H9 (cell line): ENCODE results near the gene TPBGL. TPM values are rescaled to one million over a fixed set of nuclear protein-coding genes. Genes with fewer than 3 reads are reported as not detected.

Experiments
- DNase-seq: peaks from one replicate; pipeline ENCODE4 v3.0.0-alpha.2; 2017
- H2AFZ ChIP-seq: one replicate; pipeline ENCODE4 v1.6.1; 2013; ENCODE audit warnings: mild to moderate bottlenecking, low read length, control low read depth, moderate library complexity
- H2AK5ac ChIP-seq: 2 replicates; pipeline ENCODE4 v1.6.1; 2013; ENCODE audit warnings: low read length, control low read depth, mixed read lengths; ENCODE audit not compliant: insufficient read length
- H2BK120ac ChIP-seq: one replicate; pipeline ENCODE4 v1.6.1; 2013; ENCODE audit warnings: low read depth, mild to moderate bottlenecking, low read length, control low read depth, inconsistent platforms; ENCODE audit not compliant: poor library complexity, severe bottlenecking
- H2BK12ac ChIP-seq: 2 replicates; pipeline ENCODE4 v1.6.1; 2013; ENCODE audit warnings: low read length, control low read depth, mixed read lengths, low read depth; ENCODE audit not compliant: insufficient read length
- H2BK15ac ChIP-seq: 2 replicates; pipeline ENCODE4 v1.6.1; 2013; ENCODE audit warnings: low read depth, low read length, control low read depth
- H2BK20ac ChIP-seq: one replicate; pipeline ENCODE4 v1.6.1; 2013; ENCODE audit warnings: low read depth, mild to moderate bottlenecking, low read length, control low read depth, inconsistent platforms; ENCODE audit not compliant: poor library complexity, severe bottlenecking
- H2BK5ac ChIP-seq: 2 replicates; pipeline ENCODE4 v1.6.1; 2013; ENCODE audit warnings: low read length, control low read depth, mixed read lengths; ENCODE audit not compliant: insufficient read length
- H3K14ac ChIP-seq: 2 replicates; pipeline ENCODE4 v1.6.1; 2013; ENCODE audit warnings: low read length, control low read depth; ENCODE audit not compliant: insufficient read depth
- H3K18ac ChIP-seq: 2 replicates; pipeline ENCODE4 v1.6.1; 2013; ENCODE audit warnings: low read depth, mild to moderate bottlenecking, mixed read lengths, low read length, control low read depth; ENCODE audit not compliant: insufficient read length
- H3K23ac ChIP-seq: 2 replicates; pipeline ENCODE4 v1.6.1; 2013; ENCODE audit warnings: low read length, control low read depth, mixed read lengths, low read depth; ENCODE audit not compliant: insufficient read length
- H3K23me2 ChIP-seq: 2 replicates; pipeline ENCODE4 v1.6.1; 2013; ENCODE audit warnings: low read depth, mild to moderate bottlenecking, mixed read lengths, low read length, control low read depth; ENCODE audit not compliant: insufficient read length, poor library complexity, severe bottlenecking
- H3K27ac ChIP-seq: 2 replicates; pipeline ENCODE4 v1.5.1; 2013; ENCODE audit warnings: low read length, control low read depth, mixed read lengths, low read depth; ENCODE audit not compliant: insufficient read length
- H3K27me3 ChIP-seq: 2 replicates; pipeline ENCODE4 v1.6.1; 2013; ENCODE audit warnings: low read length, control low read depth, inconsistent platforms; ENCODE audit not compliant: insufficient read depth
- H3K4ac ChIP-seq: 2 replicates; pipeline ENCODE4 v1.6.1; 2013; ENCODE audit warnings: low read depth, mild to moderate bottlenecking, control low read depth, inconsistent platforms, low read length, moderate library complexity
- H3K4me1 ChIP-seq: 2 replicates; pipeline ENCODE4 v1.6.1; 2013; ENCODE audit warnings: low read length, control low read depth, inconsistent platforms; ENCODE audit not compliant: insufficient read depth
- H3K4me2 ChIP-seq: 2 replicates; pipeline ENCODE4 v1.6.1; 2013; ENCODE audit warnings: low read length, control low read depth, mixed read lengths; ENCODE audit not compliant: insufficient read length, insufficient read depth
- H3K56ac ChIP-seq: 2 replicates; pipeline ENCODE4 v1.6.1; 2013; ENCODE audit warnings: low read depth, mild to moderate bottlenecking, mixed read lengths, low read length, control low read depth; ENCODE audit not compliant: insufficient read length
- H3K79me1 ChIP-seq: 2 replicates; pipeline ENCODE4 v1.6.1; 2013; ENCODE audit warnings: low read depth, mild to moderate bottlenecking, moderate library complexity, low read length, control low read depth, inconsistent platforms; ENCODE audit not compliant: insufficient read depth, poor library complexity, severe bottlenecking
- H3K79me2 ChIP-seq: 2 replicates; pipeline ENCODE4 v1.6.1; 2013; ENCODE audit warnings: low read length, control low read depth, inconsistent platforms; ENCODE audit not compliant: insufficient read depth
- H3K9ac ChIP-seq: 2 replicates; pipeline ENCODE4 v1.6.1; 2013; ENCODE audit warnings: low read length, control low read depth, mixed read lengths; ENCODE audit not compliant: insufficient read length; ENCODE audit errors: extremely low read depth
- H3K9me3 ChIP-seq: one replicate; pipeline ENCODE4 v1.6.1; 2013; ENCODE audit warnings: low read depth, low read length, inconsistent platforms; ENCODE audit not compliant: control insufficient read depth
- H3T11ph ChIP-seq: one replicate; pipeline ENCODE4 v1.6.1; 2013; ENCODE audit warnings: mild to moderate bottlenecking, low read length, control low read depth, inconsistent platforms
- H4K20me1 ChIP-seq: one replicate; pipeline ENCODE4 v1.6.1; 2013; ENCODE audit not compliant: control insufficient read depth, insufficient read length, insufficient read depth
- H4K5ac ChIP-seq: 2 replicates; pipeline ENCODE4 v1.6.1; 2013; ENCODE audit warnings: low read depth, mild to moderate bottlenecking, mixed read lengths, low read length, control low read depth; ENCODE audit not compliant: insufficient read length
- H4K8ac ChIP-seq: replicated peaks from 2 replicates; pipeline ENCODE4 v1.6.1; 2013; ENCODE audit warnings: low read length, control low read depth, mixed read lengths, low read depth; ENCODE audit not compliant: insufficient read length
- H4K91ac ChIP-seq: 2 replicates; pipeline ENCODE4 v1.6.1; 2013; ENCODE audit warnings: low read depth, mild to moderate bottlenecking, moderate library complexity, mixed read lengths, low read length, control low read depth; ENCODE audit not compliant: insufficient read length
- H3K27ac Mint-ChIP-seq, 3 experiments: 2 replicates in 2 of 3; 3 replicates in 1 of 3; pipeline ENCODE4 v1.8.0; 2020 to 2021; ENCODE audit warnings: mixed read lengths in 3 of 3, mild to moderate bottlenecking in 1 of 3, moderate library complexity in 1 of 3
- H3K27me3 Mint-ChIP-seq: 2 replicates; pipeline ENCODE4 v1.8.0; 2021; ENCODE audit warnings: low read depth, mild to moderate bottlenecking, moderate library complexity, mixed read lengths
- H3K36me3 Mint-ChIP-seq, 3 experiments: 2 replicates in 2 of 3; 3 replicates in 1 of 3; pipeline ENCODE4 v1.8.0; 2020 to 2021; ENCODE audit warnings: low read depth in 3 of 3, mixed read lengths in 3 of 3; ENCODE audit not compliant: insufficient read depth in 1 of 3
- H3K4me1 Mint-ChIP-seq, 2 experiments: 2 replicates each; pipeline ENCODE4 v1.8.0; 2020; ENCODE audit warnings: mixed read lengths in 2 of 2
- H3K4me3 Mint-ChIP-seq, 2 experiments: 2 replicates in 1 of 2; 3 replicates in 1 of 2; pipeline ENCODE4 v1.8.0; 2020 to 2021; ENCODE audit warnings: mild to moderate bottlenecking in 2 of 2, mixed read lengths in 2 of 2, moderate library complexity in 1 of 2
- H3K9me3 Mint-ChIP-seq, 2 experiments: 2 replicates in 1 of 2; 3 replicates in 1 of 2; pipeline ENCODE4 v1.8.0; 2020; ENCODE audit warnings: mild to moderate bottlenecking in 2 of 2, mixed read lengths in 2 of 2, moderate library complexity in 1 of 2
- CTCF ChIP-seq: fragments of 200-600 bp; sonication (generic); conservative IDR thresholded peaks from 3 replicates; pipeline ENCODE4 v1.8.0; 2021; ENCODE audit warnings: antibody characterized with exemption, mild to moderate bottlenecking
- WGBS: extraction: QIAGEN DNeasy Blood & Tissue Kit; methylation state at CpG from one replicate; pipeline ENCODE4 v1.1.7; 2013; ENCODE audit warnings: missing lambda C conversion rate, low lambda C conversion rate, mixed read lengths; ENCODE audit not compliant: insufficient read length; ENCODE audit errors: extremely low coverage; 5-methylcytosine and 5-hydroxymethylcytosine counted together
- total RNA-seq: library from RNA; stranded (reverse); gene quantifications from 2 replicates; pipeline ENCODE4 v1.2.1, GENCODE V29; 2021

Gene TPBGL
- total RNA-seq, 1 experiment from 2014 or later = 0.61 TPM

GRCh38 chr11:75263944-75264349 lies 23.4 kb downstream of the TPBGL start:
- no peak overlapping the region for H3K56ac ChIP-seq
- WGBS = no CpG with 5 or more reads among the region's 4 CpGs
- peaks cover 2% of the 10 kb centered on the region; the same call in 1 of the 2 replicates for H3K4me1 ChIP-seq
- no peak overlapping the region for H3K14ac ChIP-seq
- no peaks in the 10 kb centered on the region for H3K27me3 ChIP-seq
- no peaks in the 10 kb centered on the region for H4K20me1 ChIP-seq
- DNase-seq = no peak
- no peaks in the 10 kb centered on the region for H3K79me1 ChIP-seq
- H2BK15ac ChIP-seq = no peak overlapping the region
- Mint-ChIP-seq H3K4me1 (peaks cover 4 to 6% of the 10 kb centered on the region in 2 experiments), H3K27ac (no peak overlapping the region), H3K9me3 (no peaks in the 10 kb centered on the region), H3K4me3 (no peak overlapping the region), H3K36me3 (peaks cover 0 to 3% (median 0%) of the 10 kb centered on the region in 3 experiments; a peak in 1 of 7 replicates), H3K27me3 (peaks cover 7% of the 10 kb centered on the region)
- H4K91ac ChIP-seq = no peak overlapping the region
- H2BK5ac ChIP-seq = no peak overlapping the region
- H2BK20ac ChIP-seq = no peak overlapping the region
- no peak for TF ChIP-seq CTCF
- no peak overlapping the region for H2BK12ac ChIP-seq
- H2AK5ac ChIP-seq = no peak overlapping the region
- no peak overlapping the region for H3K23ac ChIP-seq
- no peaks in the 10 kb centered on the region for H3K9me3 ChIP-seq
- H3K23me2 ChIP-seq = peaks cover 4% of the 10 kb centered on the region
- H2AFZ ChIP-seq = no peak overlapping the region
- H4K5ac ChIP-seq = no peak overlapping the region
- no peak overlapping the region for H3K4ac ChIP-seq
- H3T11ph ChIP-seq = no peak overlapping the region
- H3K9ac ChIP-seq = no peak overlapping the region
- H3K18ac ChIP-seq = no peak overlapping the region
- no peak overlapping the region for H3K4me2 ChIP-seq
- no peak overlapping the region for H4K8ac ChIP-seq
- H3K79me2 ChIP-seq = no peaks in the 10 kb centered on the region
- H3K27ac ChIP-seq = no peak overlapping the region
- H2BK120ac ChIP-seq = no peak overlapping the region
